Hepatocyte (in vitro differentiated cells): ENCODE results near the gene SH3PXD2B. TPM values are rescaled to one million over a fixed set of nuclear protein-coding genes. Genes with fewer than 3 reads are reported as not detected.

Source experiments
- DNase-seq: peaks from one replicate; pipeline ENCODE4 v3.0.0-alpha.2; 2016; ENCODE audit warnings: low spot score
- H2AFZ ChIP-seq: fragments of 200-600 bp; sonication (generic); 2 replicates; pipeline ENCODE4 v1.6.0; 2016; ENCODE audit warnings: antibody characterized with exemption, mild to moderate bottlenecking
- H3K27ac ChIP-seq: fragments of 200-600 bp; sonication (generic); 2 replicates; pipeline ENCODE4 v1.5.1; 2016; ENCODE audit warnings: mild to moderate bottlenecking
- H3K27me3 ChIP-seq: fragments of 200-600 bp; sonication (generic); 2 replicates; pipeline ENCODE4 v1.6.1; 2016
- H3K36me3 ChIP-seq: fragments of 200-600 bp; sonication (generic); replicated peaks from 2 replicates; pipeline ENCODE4 v1.5.1; 2016; ENCODE audit warnings: low read depth; ENCODE audit not compliant: insufficient read depth
- H3K4me1 ChIP-seq: fragments of 200-600 bp; sonication (generic); 2 replicates; pipeline ENCODE4 v1.5.1; 2016; ENCODE audit warnings: mild to moderate bottlenecking, moderate library complexity; ENCODE audit not compliant: insufficient read depth
- H3K4me2 ChIP-seq: fragments of 200-600 bp; sonication (generic); 2 replicates; pipeline ENCODE4 v1.6.0; 2016
- H3K4me3 ChIP-seq: fragments of 200-600 bp; sonication (generic); 2 replicates; pipeline ENCODE4 v1.5.1; 2016; ENCODE audit warnings: mild to moderate bottlenecking
- H3K79me2 ChIP-seq: fragments of 200-600 bp; sonication (generic); 2 replicates; pipeline ENCODE4 v1.6.0; 2017; ENCODE audit warnings: mild to moderate bottlenecking
- H3K9me2 ChIP-seq: fragments of 200-600 bp; sonication (generic); replicated peaks from 2 replicates; pipeline ENCODE4 v1.6.0; 2017; ENCODE audit warnings: mild to moderate bottlenecking; ENCODE audit not compliant: insufficient read depth
- H3K9me3 ChIP-seq: fragments of 200-600 bp; sonication (generic); 2 replicates; pipeline ENCODE4 v1.5.1; 2016; ENCODE audit warnings: low read depth, mild to moderate bottlenecking
- H4K20me1 ChIP-seq: fragments of 200-600 bp; sonication (generic); 2 replicates; pipeline ENCODE4 v1.6.0; 2016; ENCODE audit warnings: mild to moderate bottlenecking; ENCODE audit not compliant: insufficient read depth, poor library complexity, severe bottlenecking
- EZH2 ChIP-seq: fragments of 200-600 bp; sonication (generic); IDR thresholded peaks from 2 replicates; pipeline ENCODE4 v1.6.1; 2016; ENCODE audit warnings: antibody characterized with exemption, mild to moderate bottlenecking, borderline replicate concordance
- EZH2phosphoT487 ChIP-seq: fragments of 200-600 bp; sonication (generic); IDR thresholded peaks from one replicate; pipeline ENCODE4 v1.6.1; 2018; ENCODE audit warnings: antibody characterized with exemption, mild to moderate bottlenecking, low read depth, moderate library complexity; ENCODE audit not compliant: unreplicated experiment, severe bottlenecking
- WGBS: methylation state at CpG from one replicate; pipeline ENCODE4 v1.1.6; 2016; ENCODE audit warnings: low lambda C conversion rate; ENCODE audit errors: missing lambda C conversion rate; 5-methylcytosine and 5-hydroxymethylcytosine counted together
- polyA plus RNA-seq: library from polyadenylated mRNA; unstranded; fragments of >200 nt; fragmentation: Nextera tagmentation; extraction: Ambion mirVana; gene quantifications from 2 replicates; pipeline ENCODE4 v1.2.1, GENCODE V29; 2016
- total RNA-seq: library from RNA; depleted of rRNA; stranded (reverse); fragments of >200 nt; gene quantifications from 2 replicates; pipeline ENCODE4 v1.2.3, GENCODE V29; 2014
- TF ChIP-seq, protein P1 (sequence below): fragments of 200-600 bp; sonication (generic); IDR thresholded peaks from 2 replicates; pipeline ENCODE4 v1.5.1; 2016; ENCODE audit warnings: antibody characterized with exemption, mild to moderate bottlenecking; ENCODE audit not compliant: poor library complexity

The SH3PXD2B gene
- total and polyA plus RNA-seq, 2 experiments from 2014 or later, result 27.8 to 28.5 TPM

- Histone ChIP-seq H3K79me2 (no peaks in the 10 kb centered on the region), H3K4me2 (no peak overlapping the region), H3K27me3 (no peaks in the 10 kb centered on the region), H3K36me3 (no peaks in the 10 kb centered on the region), H4K20me1 (no peaks in the 10 kb centered on the region), H3K4me3 (no peak overlapping the region), H3K9me3 (no peaks in the 10 kb centered on the region), H3K27ac (no peak overlapping the region), H3K4me1 (no peaks in the 10 kb centered on the region), H3K9me2 (no peaks in the 10 kb centered on the region), H2AFZ (no peak overlapping the region)
- no peak for TF ChIP-seq EZH2
- TF ChIP-seq, protein P1, sequence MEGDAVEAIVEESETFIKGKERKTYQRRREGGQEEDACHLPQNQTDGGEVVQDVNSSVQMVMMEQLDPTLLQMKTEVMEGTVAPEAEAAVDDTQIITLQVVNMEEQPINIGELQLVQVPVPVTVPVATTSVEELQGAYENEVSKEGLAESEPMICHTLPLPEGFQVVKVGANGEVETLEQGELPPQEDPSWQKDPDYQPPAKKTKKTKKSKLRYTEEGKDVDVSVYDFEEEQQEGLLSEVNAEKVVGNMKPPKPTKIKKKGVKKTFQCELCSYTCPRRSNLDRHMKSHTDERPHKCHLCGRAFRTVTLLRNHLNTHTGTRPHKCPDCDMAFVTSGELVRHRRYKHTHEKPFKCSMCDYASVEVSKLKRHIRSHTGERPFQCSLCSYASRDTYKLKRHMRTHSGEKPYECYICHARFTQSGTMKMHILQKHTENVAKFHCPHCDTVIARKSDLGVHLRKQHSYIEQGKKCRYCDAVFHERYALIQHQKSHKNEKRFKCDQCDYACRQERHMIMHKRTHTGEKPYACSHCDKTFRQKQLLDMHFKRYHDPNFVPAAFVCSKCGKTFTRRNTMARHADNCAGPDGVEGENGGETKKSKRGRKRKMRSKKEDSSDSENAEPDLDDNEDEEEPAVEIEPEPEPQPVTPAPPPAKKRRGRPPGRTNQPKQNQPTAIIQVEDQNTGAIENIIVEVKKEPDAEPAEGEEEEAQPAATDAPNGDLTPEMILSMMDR, result no peak
- no peak for TF ChIP-seq EZH2phosphoT487
- no peak for DNase-seq
- 78% methylated on average over 12 of the region's 12 CpGs for WGBS
These were observed 42.5 kb upstream of the SH3PXD2B start for GRCh38 chr5:172496671-172497371.

GRCh38 chr5:172494630-172495505 lies 40.5 kb upstream of the SH3PXD2B start:
- no peaks in the 10 kb centered on the region for H3K36me3 ChIP-seq
- no peaks in the 10 kb centered on the region for H3K9me3 ChIP-seq
- no peaks in the 10 kb centered on the region for H3K4me1 ChIP-seq
- no peaks in the 10 kb centered on the region for H3K27me3 ChIP-seq
- 78% methylated on average over 9 of the region's 9 CpGs for WGBS
- no peak overlapping the region for H3K4me2 ChIP-seq
- TF ChIP-seq, protein P1, result no peak
- no peak for TF ChIP-seq EZH2
- TF ChIP-seq EZH2phosphoT487, result no peak
- H3K4me3 ChIP-seq, result no peak overlapping the region
- H3K79me2 ChIP-seq, result no peaks in the 10 kb centered on the region
- no peak overlapping the region for H2AFZ ChIP-seq
- no peaks in the 10 kb centered on the region for H4K20me1 ChIP-seq
- DNase-seq, result no peak
- H3K27ac ChIP-seq, result no peak overlapping the region
- no peaks in the 10 kb centered on the region for H3K9me2 ChIP-seq

GRCh38 chr5:172493906-172494305 lies 39.6 kb upstream of the SH3PXD2B start:
- Histone ChIP-seq H3K27me3 (no peaks in the 10 kb centered on the region), H3K4me3 (no peak overlapping the region), H3K4me1 (no peaks in the 10 kb centered on the region), H3K79me2 (no peaks in the 10 kb centered on the region), H2AFZ (no peak overlapping the region), H3K4me2 (no peak overlapping the region), H3K9me2 (no peaks in the 10 kb centered on the region), H3K27ac (no peak overlapping the region), H3K36me3 (no peaks in the 10 kb centered on the region), H3K9me3 (no peaks in the 10 kb centered on the region), H4K20me1 (no peaks in the 10 kb centered on the region)
- TF ChIP-seq EZH2, result no peak
- TF ChIP-seq EZH2phosphoT487, result no peak
- TF ChIP-seq, protein P1, result no peak
- WGBS, result 96% methylated on average over 3 of the region's 3 CpGs
- DNase-seq, result no peak
